Activated naive CD4-positive, alpha-beta T cell treated with anti-CD3 and anti-CD28 coated beads, Interleukin-2, amount 50 U/mL, for 72 hours (primary cell): ENCODE data around the gene ZDHHC1. TPM values are rescaled to one million over a fixed set of nuclear protein-coding genes. Genes with fewer than 3 reads are reported as not detected.

Experiments used
- ATAC-seq, 2 donors: fragments of 150-1000 bp; cut with Tn5 transposase; 2 replicates each; pipeline ENCODE4 v1.10.0; 2021; ENCODE audit warnings: mild to moderate bottlenecking in 2 of 2, moderate library complexity in 2 of 2
- DNase-seq, 2 donors: peaks; one replicate each; pipeline ENCODE4 v3.0.0; 2021 to 2022; ENCODE audit warnings: low spot score in 2 of 2
- H3K27ac Mint-ChIP-seq, 2 donors: one replicate each; pipeline ENCODE4 v1.8.0; 2022; ENCODE audit warnings: mild to moderate bottlenecking in 2 of 2, mixed read lengths in 2 of 2
- H3K36me3 Mint-ChIP-seq, 2 donors: one replicate each; pipeline ENCODE4 v1.8.0; 2022; ENCODE audit warnings: mixed read lengths in 2 of 2
- H3K9me3 Mint-ChIP-seq, 2 donors: one replicate each; pipeline ENCODE4 v1.8.0; 2022; ENCODE audit warnings: mixed read lengths in 2 of 2
- total RNA-seq, 2 donors: library from RNA; stranded (reverse); gene quantifications; one replicate each; pipeline ENCODE4 v1.2.3, GENCODE V29; 2022

ZDHHC1 gene
- total RNA-seq, 2 donors from 2014 or later, result 0.23 to 2.4 TPM

GRCh38 chr16:67451704-67452435, 35.6 kb upstream of the ZDHHC1 start:
- no peaks in the 10 kb centered on the region for H3K36me3 Mint-ChIP-seq
- H3K9me3 Mint-ChIP-seq, result no peaks in the 10 kb centered on the region
- ATAC-seq, result no peak
- H3K27ac Mint-ChIP-seq, result peak overlapping the region in 1 of 2 donors; percentile 35
- no peak for DNase-seq

- no peak for ATAC-seq
- no peaks in the 10 kb centered on the region for H3K9me3 Mint-ChIP-seq
- H3K27ac Mint-ChIP-seq, result peak overlapping the region in 1 of 2 donors; percentile 35
- no peaks in the 10 kb centered on the region for H3K36me3 Mint-ChIP-seq
- no peak for DNase-seq
Measured at GRCh38 chr16:67451061-67451703, 34.9 kb upstream of the ZDHHC1 start.

- no peaks in the 10 kb centered on the region for H3K9me3 Mint-ChIP-seq
- DNase-seq (no peak), ATAC-seq (no peak)
- H3K27ac Mint-ChIP-seq, result no peak overlapping the region
- no peaks in the 10 kb centered on the region for H3K36me3 Mint-ChIP-seq
Measured at GRCh38 chr16:67449739-67450138, 33.5 kb upstream of the ZDHHC1 start.

- Mint-ChIP-seq H3K9me3 (no peaks in the 10 kb centered on the region), H3K27ac (peak overlapping the region in 1 of 2 donors; percentile 14), H3K36me3 (no peaks in the 10 kb centered on the region)
- DNase-seq (no peak), ATAC-seq (no peak)
Measured at GRCh38 chr16:67449336-67449735, 33.1 kb upstream of the ZDHHC1 start.

- no peak for DNase-seq
- Mint-ChIP-seq H3K9me3 (no peaks in the 10 kb centered on the region), H3K27ac (no peak overlapping the region), H3K36me3 (no peaks in the 10 kb centered on the region)
- no peak for ATAC-seq
Measured at GRCh38 chr16:67448580-67448979, 32.3 kb upstream of the ZDHHC1 start.

GRCh38 chr16:67447508-67448076, 31.3 kb upstream of the ZDHHC1 start:
- H3K9me3 Mint-ChIP-seq, result no peaks in the 10 kb centered on the region
- H3K36me3 Mint-ChIP-seq, result no peaks in the 10 kb centered on the region
- DNase-seq (peak; percentile 72 to 84), ATAC-seq (peak; percentile 91)
- peak overlapping the region in 1 of 2 donors; percentile 60 for H3K27ac Mint-ChIP-seq

- Mint-ChIP-seq H3K27ac (peak overlapping the region in 1 of 2 donors; percentile 7), H3K36me3 (no peaks in the 10 kb centered on the region), H3K9me3 (no peaks in the 10 kb centered on the region)
- ATAC-seq, result no peak
- DNase-seq, result no peak
Measured at GRCh38 chr16:67446968-67447507, 30.8 kb upstream of the ZDHHC1 start.

- ATAC-seq (no peak), DNase-seq (no peak)
- H3K9me3 Mint-ChIP-seq, result no peaks in the 10 kb centered on the region
- peak overlapping the region in 1 of 2 donors; percentile 7 for H3K27ac Mint-ChIP-seq
- no peaks in the 10 kb centered on the region for H3K36me3 Mint-ChIP-seq
Measured at GRCh38 chr16:67445913-67446907, 29.9 kb upstream of the ZDHHC1 start.

- H3K36me3 Mint-ChIP-seq, result no peaks in the 10 kb centered on the region
- no peaks in the 10 kb centered on the region for H3K9me3 Mint-ChIP-seq
- peak overlapping the region in 1 of 2 donors; percentile 65 for H3K27ac Mint-ChIP-seq
- ATAC-seq (no peak), DNase-seq (no peak)
Measured at GRCh38 chr16:67445441-67445912, 29.2 kb upstream of the ZDHHC1 start.

- H3K36me3 Mint-ChIP-seq, result no peaks in the 10 kb centered on the region
- ATAC-seq, result no peak
- peak overlapping the region in 1 of 2 donors; percentile 65 for H3K27ac Mint-ChIP-seq
- H3K9me3 Mint-ChIP-seq, result no peaks in the 10 kb centered on the region
- DNase-seq, result no peak
Measured at GRCh38 chr16:67445126-67445426, 28.8 kb upstream of the ZDHHC1 start.

GRCh38 chr16:67444259-67445125, 28.2 kb upstream of the ZDHHC1 start:
- Mint-ChIP-seq H3K36me3 (no peaks in the 10 kb centered on the region), H3K9me3 (no peaks in the 10 kb centered on the region), H3K27ac (peak overlapping the region; percentile 65 to 95)
- ATAC-seq (no peak), DNase-seq (no peak)

- ATAC-seq (no peak), DNase-seq (no peak)
- Mint-ChIP-seq H3K9me3 (no peaks in the 10 kb centered on the region), H3K36me3 (peaks cover 0 to 4% of the 10 kb centered on the region in 2 donors), H3K27ac (peak overlapping the region in 1 of 2 donors; percentile 20)
Measured at GRCh38 chr16:67443265-67443664, 27.0 kb upstream of the ZDHHC1 start.

- Mint-ChIP-seq H3K9me3 (no peaks in the 10 kb centered on the region), H3K27ac (no peak overlapping the region), H3K36me3 (peaks cover 0 to 4% of the 10 kb centered on the region in 2 donors)
- no peak for DNase-seq
- ATAC-seq, result no peak
Measured at GRCh38 chr16:67442581-67443255, 26.4 kb upstream of the ZDHHC1 start.

GRCh38 chr16:67441907-67442306, 25.6 kb upstream of the ZDHHC1 start:
- H3K36me3 Mint-ChIP-seq, result peaks cover 0 to 4% of the 10 kb centered on the region in 2 donors
- ATAC-seq, result no peak
- DNase-seq, result no peak
- H3K27ac Mint-ChIP-seq, result peak overlapping the region in 1 of 2 donors; percentile 79
- H3K9me3 Mint-ChIP-seq, result no peaks in the 10 kb centered on the region

GRCh38 chr16:67441271-67441753, 25.0 kb upstream of the ZDHHC1 start:
- ATAC-seq (no peak), DNase-seq (no peak)
- Mint-ChIP-seq H3K36me3 (peaks cover 0 to 4% of the 10 kb centered on the region in 2 donors), H3K27ac (no peak overlapping the region), H3K9me3 (no peaks in the 10 kb centered on the region)
